GM23248 (cell line): ENCODE measurements around the gene PRRT4. TPM values are rescaled to one million over a fixed set of nuclear protein-coding genes. Genes with fewer than 3 reads are reported as not detected.

ENCODE experiments used
- DNase-seq: peaks from one replicate; pipeline ENCODE4 v3.0.0-alpha.2; 2015
- H2AFZ ChIP-seq: fragments of 200-600 bp; sonication (generic); 2 replicates; pipeline ENCODE4 v1.6.1; 2016; ENCODE audit warnings: antibody characterized with exemption
- H3F3A ChIP-seq: fragments of 200-600 bp; sonication (generic); 2 replicates; pipeline ENCODE4 v1.6.1; 2016; ENCODE audit warnings: mild to moderate bottlenecking, antibody characterized with exemption, mixed run types; ENCODE audit not compliant: insufficient read depth
- H3K27ac ChIP-seq: fragments of 200-600 bp; sonication (generic); 2 replicates; pipeline ENCODE4 v1.5.1; 2016; ENCODE audit warnings: mild to moderate bottlenecking
- H3K27me3 ChIP-seq: fragments of 200-600 bp; sonication (generic); replicated peaks from 2 replicates; pipeline ENCODE4 v1.6.1; 2016; ENCODE audit warnings: mild to moderate bottlenecking; ENCODE audit not compliant: insufficient read depth
- H3K36me3 ChIP-seq: fragments of 200-600 bp; sonication (generic); 2 replicates; pipeline ENCODE4 v1.6.1; 2016; ENCODE audit warnings: low read depth, mild to moderate bottlenecking
- H3K4me1 ChIP-seq: fragments of 200-600 bp; sonication (generic); 2 replicates; pipeline ENCODE4 v1.6.1; 2016; ENCODE audit warnings: mild to moderate bottlenecking; ENCODE audit not compliant: insufficient read depth
- H3K4me2 ChIP-seq: fragments of 200-600 bp; sonication (generic); one replicate; pipeline ENCODE4 v1.6.1; 2016; ENCODE audit warnings: mild to moderate bottlenecking; ENCODE audit not compliant: unreplicated experiment
- H3K4me3 ChIP-seq: fragments of 200-600 bp; sonication (generic); 2 replicates; pipeline ENCODE4 v1.5.1; 2016; ENCODE audit warnings: mild to moderate bottlenecking
- H3K79me2 ChIP-seq: fragments of 200-600 bp; sonication (generic); 2 replicates; pipeline ENCODE4 v1.6.1; 2016; ENCODE audit warnings: mild to moderate bottlenecking; ENCODE audit not compliant: insufficient read depth
- H3K9ac ChIP-seq: fragments of 200-600 bp; sonication (generic); 2 replicates; pipeline ENCODE4 v1.6.1; 2016; ENCODE audit warnings: mild to moderate bottlenecking
- H3K9me2 ChIP-seq: fragments of 200-600 bp; sonication (generic); 2 replicates; pipeline ENCODE4 v1.6.1; 2016; ENCODE audit warnings: mixed run types, mild to moderate bottlenecking, moderate library complexity; ENCODE audit not compliant: insufficient read depth
- H3K9me3 ChIP-seq: fragments of 200-600 bp; sonication (generic); one replicate; pipeline ENCODE4 v1.6.1; 2017; ENCODE audit warnings: low read depth
- H4K20me1 ChIP-seq: fragments of 200-600 bp; sonication (generic); 2 replicates; pipeline ENCODE4 v1.6.0; 2016; ENCODE audit not compliant: insufficient read depth
- EZH2 ChIP-seq: fragments of 200-600 bp; sonication (generic); IDR thresholded peaks from 2 replicates; pipeline ENCODE4 v1.6.1; 2018; ENCODE audit warnings: antibody characterized with exemption, mild to moderate bottlenecking; ENCODE audit not compliant: insufficient read depth, poor library complexity, severe bottlenecking
- EZH2phosphoT487 ChIP-seq: fragments of 200-600 bp; sonication (generic); IDR thresholded peaks from 2 replicates; pipeline ENCODE4 v1.6.1; 2018; ENCODE audit warnings: antibody characterized with exemption, moderate library complexity, mild to moderate bottlenecking, low read depth; ENCODE audit not compliant: insufficient read depth
- WGBS, 2 experiments: methylation state at CpG; one replicate each; pipeline ENCODE4 v1.1.6; 2015 to 2017; ENCODE audit warnings: low lambda C conversion rate in 2 of 2, low coverage in 1 of 2; ENCODE audit errors: missing lambda C conversion rate in 2 of 2; 5-methylcytosine and 5-hydroxymethylcytosine counted together
- in situ Hi-C: fragments of 300-500 bp; cut with MboI; formaldehyde crosslinking; loops from 2 replicates; pipeline ENCODE4 v1.15.0; 2020
- polyA plus RNA-seq: library from polyadenylated mRNA; unstranded; fragments of >200 nt; fragmentation: Nextera tagmentation; extraction: Ambion mirVana; gene quantifications from 2 replicates; pipeline ENCODE4 v1.2.1, GENCODE V29; 2016
- total RNA-seq: library from RNA; depleted of rRNA; stranded (reverse); fragments of >200 nt; shearing (Covaris generic); gene quantifications from 2 replicates; pipeline ENCODE4 v1.2.3, GENCODE V29; 2014

The PRRT4 gene
- total and polyA plus RNA-seq, 2 experiments from 2014 or later = not detected

DNA sequence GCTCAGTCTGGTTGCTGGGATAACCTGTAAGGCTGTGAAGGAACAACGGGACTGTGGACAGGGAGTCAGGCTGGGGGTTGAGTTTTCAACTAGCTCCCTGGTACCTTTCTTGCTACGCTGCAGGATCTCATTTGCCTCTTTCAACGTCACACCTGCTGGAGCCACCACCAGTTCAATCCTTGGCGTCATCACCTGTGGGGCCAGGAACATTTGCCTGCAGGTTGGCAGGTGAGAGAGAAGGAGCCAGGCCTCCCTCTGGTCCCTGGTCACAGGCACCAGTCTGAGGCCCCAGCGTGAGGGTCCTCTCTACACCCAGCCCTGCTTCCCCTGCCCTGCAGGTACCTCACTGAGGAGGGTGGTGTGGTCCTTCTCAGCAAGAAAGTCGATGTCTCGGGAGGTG is 38.5 kb upstream of the PRRT4 start:
- H3K36me3 ChIP-seq = peaks cover 24% of the 10 kb centered on the region
- in situ Hi-C loops = no loop called here

DNA sequence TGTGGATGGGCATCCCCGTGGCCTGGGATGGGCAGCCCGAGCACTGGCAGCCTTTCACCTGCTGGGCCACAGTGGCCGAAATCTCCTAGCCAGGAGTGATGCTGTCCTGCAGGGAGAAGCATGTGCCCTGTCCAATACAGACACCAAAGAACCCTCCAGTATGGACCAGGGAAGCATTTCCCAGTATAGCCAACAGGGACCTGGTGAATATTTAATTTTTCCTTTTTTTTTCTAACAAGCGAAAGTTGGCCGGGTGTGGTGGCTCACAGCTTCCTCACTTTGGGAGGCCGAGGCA is 37.3 kb upstream of the PRRT4 start:
- peaks cover 20% of the 10 kb centered on the region for H3K79me2 ChIP-seq
- no peaks in the 10 kb centered on the region for H3K4me1 ChIP-seq
- no peaks in the 10 kb centered on the region for H3K27me3 ChIP-seq
- TF ChIP-seq EZH2 (no peak), EZH2phosphoT487 (no peak)
- no peak overlapping the region for H3K9ac ChIP-seq
- no peak overlapping the region for H3K4me2 ChIP-seq
- H3K4me3 ChIP-seq = no peak overlapping the region
- in situ Hi-C loops = no loop called here
- H3F3A ChIP-seq = no peaks in the 10 kb centered on the region
- H3K27ac ChIP-seq = no peak overlapping the region
- no peak for DNase-seq
- 58 to 59% methylated on average over 6 of the region's 6 CpGs for WGBS, 2 experiments
- H3K9me3 ChIP-seq = no peaks in the 10 kb centered on the region
- H3K36me3 ChIP-seq = peaks cover 24% of the 10 kb centered on the region
- H3K9me2 ChIP-seq = no peaks in the 10 kb centered on the region
- H4K20me1 ChIP-seq = peaks cover 1% of the 10 kb centered on the region; the same call in 1 of the 2 replicates
- H2AFZ ChIP-seq = no peak overlapping the region

More for the DNA sequence above, 38.5 kb upstream of the PRRT4 start:
- Histone ChIP-seq H3K27me3 (no peaks in the 10 kb centered on the region), H3K9me3 (no peaks in the 10 kb centered on the region), H2AFZ (no peak overlapping the region), H3F3A (no peaks in the 10 kb centered on the region), H3K4me2 (no peak overlapping the region), H3K4me1 (peaks cover 8% of the 10 kb centered on the region), H3K9ac (no peak overlapping the region), H3K9me2 (no peaks in the 10 kb centered on the region), H4K20me1 (peaks cover 4% of the 10 kb centered on the region; the same call in 1 of the 2 replicates), H3K79me2 (peaks cover 32% of the 10 kb centered on the region), H3K4me3 (no peak overlapping the region), H3K27ac (no peak overlapping the region)
- TF ChIP-seq EZH2phosphoT487 (no peak), EZH2 (no peak)
- 93 to 97% methylated on average over 7 of the region's 7 CpGs for WGBS, 2 experiments
- DNase-seq = no peak

DNA sequence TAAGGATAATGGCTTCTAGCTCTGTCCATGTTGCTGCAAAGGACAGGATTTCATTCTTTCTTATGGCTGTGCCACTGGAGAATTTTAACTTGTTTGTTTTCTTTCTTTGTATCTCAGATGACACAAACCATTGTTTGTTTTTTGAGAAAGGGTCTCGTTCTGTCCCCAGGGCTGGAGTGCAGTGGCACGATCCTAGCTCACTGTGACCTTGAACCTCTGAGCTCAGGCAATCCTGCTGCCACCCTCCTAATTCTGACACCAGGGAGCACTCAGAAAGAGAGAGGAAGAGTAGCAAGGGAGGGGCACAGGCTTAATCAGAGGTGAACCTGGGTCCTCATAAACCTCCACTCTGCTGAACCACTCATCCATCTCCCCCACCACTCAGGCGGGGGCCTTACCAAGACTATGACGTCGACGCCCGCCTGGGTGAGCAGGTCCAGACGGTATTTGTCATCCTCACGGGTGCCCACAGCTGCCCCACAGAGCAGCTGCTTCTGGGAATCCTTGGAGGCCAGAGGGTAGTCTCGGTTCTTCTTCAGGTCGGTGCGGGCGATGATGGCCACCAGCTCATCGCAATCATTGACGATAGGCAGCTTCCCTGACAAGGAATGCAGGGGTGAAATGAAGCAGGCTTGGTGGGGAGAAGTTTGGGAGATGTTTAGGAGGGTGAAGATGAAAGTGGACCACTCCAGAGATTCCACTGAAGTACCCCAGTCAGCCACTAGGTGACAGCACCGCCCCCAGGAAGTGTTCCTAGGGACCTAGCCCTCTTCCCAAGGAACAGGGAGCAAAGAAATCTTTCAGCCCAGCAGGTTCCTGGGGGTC is 36.7 kb upstream of the PRRT4 start:
- peaks cover 24% of the 10 kb centered on the region for H3K36me3 ChIP-seq
- whole genome bisulfite sequencing, 2 experiments = 78 to 82% methylated on average over 16 of the region's 16 CpGs
- peaks cover 14% of the 10 kb centered on the region for H3K79me2 ChIP-seq
- H3F3A ChIP-seq = no peaks in the 10 kb centered on the region
- no peak overlapping the region for H3K9ac ChIP-seq
- H3K9me3 ChIP-seq = no peaks in the 10 kb centered on the region
- no peaks in the 10 kb centered on the region for H3K27me3 ChIP-seq
- peak; percentile 61 for DNase-seq
- H3K4me1 ChIP-seq = no peaks in the 10 kb centered on the region
- H3K4me3 ChIP-seq = no peak overlapping the region
- TF ChIP-seq EZH2 (no peak), EZH2phosphoT487 (no peak)
- no peak overlapping the region for H2AFZ ChIP-seq
- no peak overlapping the region for H3K4me2 ChIP-seq
- no peaks in the 10 kb centered on the region for H4K20me1 ChIP-seq
- H3K27ac ChIP-seq = no peak overlapping the region
- in situ Hi-C loops = no loop called here
- no peaks in the 10 kb centered on the region for H3K9me2 ChIP-seq

DNA sequence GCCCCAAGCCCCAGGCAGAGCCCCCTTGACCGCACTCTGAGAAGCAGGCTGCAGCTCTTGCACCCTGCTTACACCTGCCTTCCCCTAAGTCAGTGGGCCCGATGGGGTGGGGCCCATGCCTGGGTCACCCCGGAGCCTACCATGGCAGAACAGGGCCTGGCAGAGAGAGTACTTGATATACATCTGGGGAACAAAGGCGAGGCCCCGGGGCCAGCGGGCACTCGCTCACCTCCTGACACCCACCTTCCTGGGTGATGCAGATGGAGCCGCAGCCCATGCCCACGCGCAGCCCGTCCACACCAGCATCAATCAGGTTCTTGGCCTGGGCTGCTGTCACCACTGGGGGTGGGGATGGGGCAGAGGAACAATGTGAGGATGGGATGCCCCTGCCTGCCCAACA is 34.9 kb upstream of the PRRT4 start:
- in situ Hi-C loops = no loop called here
- Histone ChIP-seq H3K9me3 (no peaks in the 10 kb centered on the region), H3K27me3 (no peaks in the 10 kb centered on the region), H3K27ac (no peak overlapping the region), H3K4me3 (no peak overlapping the region), H3K9me2 (no peaks in the 10 kb centered on the region), H3K36me3 (peaks cover 18% of the 10 kb centered on the region), H4K20me1 (no peaks in the 10 kb centered on the region), H3K79me2 (peaks cover 4% of the 10 kb centered on the region; the same call in 1 of the 2 replicates), H3K4me2 (no peak overlapping the region), H3K4me1 (no peaks in the 10 kb centered on the region), H3F3A (no peaks in the 10 kb centered on the region), H3K9ac (no peak overlapping the region), H2AFZ (no peak overlapping the region)
- no peak for DNase-seq
- no peak for TF ChIP-seq EZH2
- no peak for TF ChIP-seq EZH2phosphoT487
- WGBS, 2 experiments = 98 to 100% methylated on average over 10 to 11 of the region's 11 CpGs
